ENCODE data around the gene MAST1.
"Not testable (repeated sequence)": the region's sequence is repeated elsewhere in the genome, so short reads cannot be mapped to it uniquely, and the experiment has no call there.

Gene MAST1

GRCh38 chr19:12873891-12874745, 35.8 kb downstream of the MAST1 start:
- DNase-seq = no peak

- DNase-seq = no peak
Measured at GRCh38 chr19:12875086-12875485, 36.8 kb downstream of the MAST1 start.

GRCh38 chr19:12880551-12881171, 42.3 kb downstream of the MAST1 start:
- no peak for DNase-seq

- peak; percentile 95 for DNase-seq
Measured at GRCh38 chr19:12881172-12881808, 43.0 kb downstream of the MAST1 start, which contains the start of gene DNASE2. Gene DNASE2 (minus strand): TSS chr19:12881449. CDS start chr19:12881375, 74 bp downstream.

GRCh38 chr19:12882589-12882988, 44.3 kb downstream of the MAST1 start:
- DNase-seq = no peak

GRCh38 chr19:12884202-12884601, 45.9 kb downstream of the MAST1 start:
- DNase-seq = no peak

- no peak for DNase-seq
Measured at GRCh38 chr19:12884627-12884925, 46.3 kb downstream of the MAST1 start.

GRCh38 chr19:12884926-12885748, 46.8 kb downstream of the MAST1 start:
- peak; percentile 95 for DNase-seq

GRCh38 chr19:12885749-12886650, 47.7 kb downstream of the MAST1 start:
- no peak for DNase-seq

- DNase-seq = no peak
Measured at GRCh38 chr19:12886651-12886968, 48.3 kb downstream of the MAST1 start.

- no peak for DNase-seq
Measured at GRCh38 chr19:12886969-12887747, 48.8 kb downstream of the MAST1 start, which contains the start of gene KLF1. Gene KLF1 (minus strand): TSS chr19:12887201. CDS start chr19:12887140, 61 bp downstream.

GRCh38 chr19:12888006-12888603, 49.8 kb downstream of the MAST1 start:
- no peak for DNase-seq

- not testable (repeated sequence) for DNase-seq
Measured at GRCh38 chr19:12890299-12890786, 52.0 kb downstream of the MAST1 start.

GRCh38 chr19:12890787-12891552, 52.7 kb downstream of the MAST1 start, which contains the start of gene GCDH:
Gene GCDH (plus strand): TSS chr19:12891160. CDS start chr19:12891305, 145 bp downstream.
- DNase-seq = peak; percentile 98

GRCh38 chr19:12891553-12892021, 53.3 kb downstream of the MAST1 start:
- DNase-seq = no peak

- no peak for DNase-seq
Measured at GRCh38 chr19:12893582-12893981, 55.3 kb downstream of the MAST1 start.

- DNase-seq = no peak
Measured at GRCh38 chr19:12896460-12896859, 58.1 kb downstream of the MAST1 start.

GRCh38 chr19:12899891-12900518, 61.7 kb downstream of the MAST1 start:
- DNase-seq = no peak

- no peak for DNase-seq
Measured at GRCh38 chr19:12907166-12907565, 68.9 kb downstream of the MAST1 start.
